ENCODE measurements around the gene CFDP1.

CFDP1 gene

DNA sequence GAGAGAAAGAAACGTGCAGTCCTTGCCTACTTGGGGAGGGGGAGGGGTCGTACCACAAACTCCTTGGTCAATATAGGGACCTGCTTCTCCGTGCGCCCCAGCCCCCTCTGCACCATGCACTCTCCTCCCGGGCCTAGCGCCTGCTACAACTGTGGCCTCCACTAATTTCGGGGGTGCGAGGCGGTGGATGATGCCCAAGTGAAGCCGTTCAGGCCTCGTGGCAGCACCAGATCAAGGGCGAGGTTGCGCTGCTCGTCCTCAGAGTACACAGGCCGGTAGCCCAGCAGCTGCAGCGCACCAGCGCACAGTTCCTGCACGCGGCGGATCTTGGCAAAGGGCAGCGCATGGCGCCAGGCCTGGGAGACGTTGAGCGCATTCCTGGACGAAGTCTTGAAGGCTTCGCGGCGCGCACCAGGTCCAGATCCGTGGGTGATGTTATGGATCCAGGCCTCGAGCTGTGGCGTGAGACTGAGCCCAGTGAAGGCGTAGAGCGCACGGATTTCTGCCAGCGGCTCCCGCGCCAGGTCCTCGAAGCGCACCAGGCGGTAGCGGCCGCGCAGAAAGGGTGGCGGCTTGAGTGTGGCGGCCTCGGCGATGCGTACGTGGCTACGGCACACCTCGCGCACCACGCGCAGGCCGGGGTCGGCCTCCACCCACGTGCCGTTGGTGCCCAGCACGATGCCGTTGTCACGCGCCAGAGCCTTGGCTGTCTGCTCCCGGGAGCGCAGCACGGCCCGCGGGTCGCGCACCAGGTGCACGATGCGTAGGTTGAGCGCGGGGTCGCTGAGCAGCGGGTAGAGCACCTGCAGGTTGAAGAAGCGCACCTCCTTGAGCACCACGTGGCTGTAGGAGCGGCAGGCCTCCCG lies 45.4 kb upstream of the CFDP1 start:
- no peaks in the 10 kb centered on the region for H3K36me3 ChIP-seq (replicated peaks; ENCODE audit: low read depth, low read length)
- H3K79me2 ChIP-seq (ENCODE audit: low read length) = no peaks in the 10 kb centered on the region
- no peak overlapping the region for H3K9ac ChIP-seq (ENCODE audit: low read length)
- H2AFZ ChIP-seq (ENCODE audit: low read depth, low read length) = peak overlapping the region; percentile 81; the same call in 1 of the 2 replicates
- no peak overlapping the region for H3K4me3 ChIP-seq (ENCODE audit: low read length)
- no peak for TF ChIP-seq EZH2phosphoT487 (IDR thresholded peaks at IDR 0.05; ENCODE audit: low read depth)
- no peak for TF ChIP-seq CTCF (IDR thresholded peaks at IDR 0.05; ENCODE audit: low read depth, low read length)
- H3K4me1 ChIP-seq (ENCODE audit: low read length) = peaks cover 10% of the 10 kb centered on the region
- H3K27ac ChIP-seq (ENCODE audit: low read length) = no peak overlapping the region
- no peaks in the 10 kb centered on the region for H4K20me1 ChIP-seq (ENCODE audit: insufficient read depth, low read length)
- H3K9me3 ChIP-seq (ENCODE audit: insufficient read depth, low read length) = no peaks in the 10 kb centered on the region
- peak overlapping the region; percentile 37 for H3K4me2 ChIP-seq (ENCODE audit: low read length)
- peaks cover 4% of the 10 kb centered on the region; the same call in 1 of the 2 replicates for H3K27me3 ChIP-seq (ENCODE audit: low read depth, low read length)

GRCh38 chr16:75477680-75478473 lies 44.6 kb upstream of the CFDP1 start:
- Histone ChIP-seq H4K20me1 (ENCODE audit: insufficient read depth, low read length) (no peaks in the 10 kb centered on the region), H3K36me3 (replicated peaks; ENCODE audit: low read depth, low read length) (no peaks in the 10 kb centered on the region), H3K27ac (ENCODE audit: low read length) (no peak overlapping the region), H3K4me1 (ENCODE audit: low read length) (peaks cover 10% of the 10 kb centered on the region), H3K4me3 (ENCODE audit: low read length) (no peak overlapping the region), H2AFZ (ENCODE audit: low read depth, low read length) (peak overlapping the region; percentile 81; the same call in 1 of the 2 replicates), H3K9me3 (ENCODE audit: insufficient read depth, low read length) (no peaks in the 10 kb centered on the region), H3K4me2 (ENCODE audit: low read length) (peak overlapping the region; percentile 37), H3K79me2 (ENCODE audit: low read length) (no peaks in the 10 kb centered on the region), H3K9ac (ENCODE audit: low read length) (no peak overlapping the region), H3K27me3 (ENCODE audit: low read depth, low read length) (peaks cover 4% of the 10 kb centered on the region; the same call in 1 of the 2 replicates)
- no peak for TF ChIP-seq CTCF (IDR thresholded peaks at IDR 0.05; ENCODE audit: low read depth, low read length)
- no peak for TF ChIP-seq EZH2phosphoT487 (IDR thresholded peaks at IDR 0.05; ENCODE audit: low read depth)

GRCh38 chr16:75476817-75477216 lies 43.5 kb upstream of the CFDP1 start:
- no peak overlapping the region for H3K9ac ChIP-seq (ENCODE audit: low read length)
- H3K4me1 ChIP-seq (ENCODE audit: low read length) = peaks cover 10% of the 10 kb centered on the region
- H3K4me2 ChIP-seq (ENCODE audit: low read length) = no peak overlapping the region
- H3K36me3 ChIP-seq (replicated peaks; ENCODE audit: low read depth, low read length) = no peaks in the 10 kb centered on the region
- no peaks in the 10 kb centered on the region for H3K9me3 ChIP-seq (ENCODE audit: insufficient read depth, low read length)
- no peak for TF ChIP-seq CTCF (IDR thresholded peaks at IDR 0.05; ENCODE audit: low read depth, low read length)
- TF ChIP-seq EZH2phosphoT487 (IDR thresholded peaks at IDR 0.05; ENCODE audit: low read depth) = no peak
- H2AFZ ChIP-seq (ENCODE audit: low read depth, low read length) = no peak overlapping the region
- no peak overlapping the region for H3K4me3 ChIP-seq (ENCODE audit: low read length)
- H4K20me1 ChIP-seq (ENCODE audit: insufficient read depth, low read length) = no peaks in the 10 kb centered on the region
- no peak overlapping the region for H3K27ac ChIP-seq (ENCODE audit: low read length)
- H3K27me3 ChIP-seq (ENCODE audit: low read depth, low read length) = peaks cover 4% of the 10 kb centered on the region; the same call in 1 of the 2 replicates
- no peaks in the 10 kb centered on the region for H3K79me2 ChIP-seq (ENCODE audit: low read length)

DNA sequence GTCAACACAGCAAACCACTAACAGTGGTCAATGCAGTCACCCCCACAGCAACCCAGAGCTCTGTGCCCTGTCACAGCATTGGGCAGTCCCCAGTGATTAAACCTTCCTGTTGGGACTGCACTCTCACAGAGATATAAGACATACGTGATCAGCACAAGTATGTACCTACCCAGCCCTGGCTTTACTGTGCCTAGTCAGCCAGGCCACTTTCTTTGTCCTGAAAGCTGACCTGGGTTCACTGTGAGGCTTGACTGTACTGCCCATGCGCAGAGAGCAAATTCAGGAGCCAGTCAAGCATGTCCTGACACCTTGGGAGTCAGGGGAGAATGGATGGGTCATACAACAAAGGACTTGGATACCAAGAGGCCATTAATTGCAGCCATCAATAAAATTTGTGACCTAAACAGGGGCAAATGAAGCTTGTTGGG lies 42.1 kb upstream of the CFDP1 start:
- no peaks in the 10 kb centered on the region for H3K79me2 ChIP-seq (ENCODE audit: low read length)
- H3K9ac ChIP-seq (ENCODE audit: low read length) = no peak overlapping the region
- no peaks in the 10 kb centered on the region for H3K9me3 ChIP-seq (ENCODE audit: insufficient read depth, low read length)
- H3K36me3 ChIP-seq (replicated peaks; ENCODE audit: low read depth, low read length) = no peaks in the 10 kb centered on the region
- H3K4me3 ChIP-seq (ENCODE audit: low read length) = no peak overlapping the region
- H3K27ac ChIP-seq (ENCODE audit: low read length) = no peak overlapping the region
- no peak overlapping the region for H3K4me2 ChIP-seq (ENCODE audit: low read length)
- TF ChIP-seq CTCF (IDR thresholded peaks at IDR 0.05; ENCODE audit: low read depth, low read length) (no peak), EZH2phosphoT487 (IDR thresholded peaks at IDR 0.05; ENCODE audit: low read depth) (no peak)
- no peaks in the 10 kb centered on the region for H4K20me1 ChIP-seq (ENCODE audit: insufficient read depth, low read length)
- H3K27me3 ChIP-seq (ENCODE audit: low read depth, low read length) = peaks cover 4% of the 10 kb centered on the region; the same call in 1 of the 2 replicates
- no peak overlapping the region for H2AFZ ChIP-seq (ENCODE audit: low read depth, low read length)
- peaks cover 10% of the 10 kb centered on the region for H3K4me1 ChIP-seq (ENCODE audit: low read length)

Data from OCI-LY3 (cell line).